Right ventricle myocardium superior (tissue), 1 donor: ENCODE measurements around the gene FAM153A. TPM values are rescaled to one million over a fixed set of nuclear protein-coding genes. Genes with fewer than 3 reads are reported as not detected.
"Not testable (repeated sequence)": the region's sequence is repeated elsewhere in the genome, so short reads cannot be mapped to it uniquely, and the experiment has no call there.

ENCODE experiments used
- ATAC-seq: fragments of 200-7000 bp; cut with Tn5 transposase; one replicate; pipeline ENCODE4 v1.9.1; 2020; ENCODE audit warnings: mild to moderate bottlenecking; ENCODE audit not compliant: poor library complexity
- DNase-seq: peaks from one replicate; pipeline ENCODE4 v3.0.0-alpha.2; 2020
- intact Hi-C: fragments of 100-400 bp; cut with DNase I; formaldehyde crosslinking; loops from one replicate; pipeline ENCODE4 v1.11.2; 2022
- long read RNA-seq: library from polyadenylated mRNA; unstranded; transcript quantifications from one replicate; pipeline ENCODE4 v2.0.0, GENCODE V29; 2021
- total RNA-seq: library from RNA; stranded (reverse); fragmentation: NEBNext Ultra II Directional; extraction: Animal tissue kit (Norgen Biotek cat#: 25700); gene quantifications from one replicate; pipeline ENCODE4 v1.2.1, GENCODE V29; 2021
- donor health status: DM: no; HTN: yes; CAD: no; lungs with severe emphysema.

Gene FAM153A
- total RNA-seq, result 0.56 TPM
- long read RNA-seq, partial matches to known transcripts, result 0 of 1 reads
- long read RNA-seq, other reads (novel, unspliced or antisense), result 1 of 1 reads

- peak; percentile 53 for ATAC-seq
- intact Hi-C loops, DNase-seq: not testable (repeated sequence)
Observed at GRCh38 chr5:177782792-177783633, at the start of gene FAM153A. FAM153A (minus strand) TSS chr5:177782899.

GRCh38 chr5:177832287-177832686, 49.6 kb upstream of the FAM153A start:
- ATAC-seq, intact Hi-C loops, DNase-seq: not testable (repeated sequence)

- intact Hi-C loops, ATAC-seq, DNase-seq: not testable (repeated sequence)
Observed at GRCh38 chr5:177826073-177826472, 43.4 kb upstream of the FAM153A start.

- intact Hi-C loops, DNase-seq, ATAC-seq: not testable (repeated sequence)
Observed at GRCh38 chr5:177824776-177825175, 42.1 kb upstream of the FAM153A start.

- intact Hi-C loops, result not testable (repeated sequence)
Observed at GRCh38 chr5:177822489-177822888, 39.8 kb upstream of the FAM153A start.

GRCh38 chr5:177819664-177820063, 37.0 kb upstream of the FAM153A start:
- DNase-seq, intact Hi-C loops, ATAC-seq: not testable (repeated sequence)

More at GRCh38 chr5:177822489-177822888, 39.8 kb upstream of the FAM153A start:
- DNase-seq, ATAC-seq: not testable (repeated sequence)

- ATAC-seq, DNase-seq, intact Hi-C loops: not testable (repeated sequence)
Observed at GRCh38 chr5:177812814-177813425, 30.2 kb upstream of the FAM153A start.

GRCh38 chr5:177812160-177812743, 29.6 kb upstream of the FAM153A start:
- ATAC-seq, intact Hi-C loops, DNase-seq: not testable (repeated sequence)

- ATAC-seq, intact Hi-C loops, DNase-seq: not testable (repeated sequence)
Observed at GRCh38 chr5:177809209-177809913, 26.7 kb upstream of the FAM153A start.

GRCh38 chr5:177808420-177808819, 25.7 kb upstream of the FAM153A start:
- ATAC-seq, DNase-seq, intact Hi-C loops: not testable (repeated sequence)

GRCh38 chr5:177807265-177807664, 24.6 kb upstream of the FAM153A start:
- intact Hi-C loops, ATAC-seq: not testable (repeated sequence)

GRCh38 chr5:177801427-177801826, 18.7 kb upstream of the FAM153A start:
- DNase-seq, ATAC-seq, intact Hi-C loops: not testable (repeated sequence)

More at GRCh38 chr5:177807265-177807664, 24.6 kb upstream of the FAM153A start:
- DNase-seq, result not testable (repeated sequence)

- intact Hi-C loops, DNase-seq: not testable (repeated sequence)
Observed at GRCh38 chr5:177798237-177798840, 15.6 kb upstream of the FAM153A start.

GRCh38 chr5:177793272-177793671, 10.6 kb upstream of the FAM153A start:
- intact Hi-C loops, ATAC-seq, DNase-seq: not testable (repeated sequence)

More at GRCh38 chr5:177798237-177798840, 15.6 kb upstream of the FAM153A start:
- not testable (repeated sequence) for ATAC-seq

- ATAC-seq, DNase-seq, intact Hi-C loops: not testable (repeated sequence)
Observed at GRCh38 chr5:177791649-177792048, 8.9 kb upstream of the FAM153A start.

GRCh38 chr5:177782169-177782568, 530 bp downstream of the FAM153A start:
- intact Hi-C loops, result not testable (repeated sequence)

GRCh38 chr5:177771206-177771605, 11.5 kb downstream of the FAM153A start:
- intact Hi-C loops, ATAC-seq, DNase-seq: not testable (repeated sequence)

More at GRCh38 chr5:177782169-177782568, 530 bp downstream of the FAM153A start:
- not testable (repeated sequence) for DNase-seq, ATAC-seq
